ENCODE measurements around the gene HSD17B1. TPM values are rescaled to one million over a fixed set of nuclear protein-coding genes. Genes with fewer than 3 reads are reported as not detected.

Gene HSD17B1
- total and polyA plus RNA-seq, 2 of the 4 experiments (the other 2 are of a cell fraction), result 0.72 to 1.4 TPM

GRCh38 chr17:42521666-42522262 lies 31.0 kb upstream of the HSD17B1 start:
- peak overlapping the region; percentile 12 for H2AFZ ChIP-seq (replicated peaks; ENCODE audit: low read length, poor library complexity)
- H3K4ac ChIP-seq (ENCODE audit: low read depth, low read length), result peak overlapping the region; percentile 100
- intact Hi-C loops (cut with micrococcal nuclease) (loop anchor here (2.0 to 10.0 kb wide), 2 partner anchors 99 to 387 kb away; partner anchors contain the start of gene CAVIN1), in situ Hi-C loops (cut with MboI; ENCODE audit: low sequenced_read_pairs) (loop anchor here (5.0 to 10.0 kb wide), 2 partner anchors 199 to 297 kb away; no protein-coding TSS in a partner anchor), dilution Hi-C loops (cut with HindIII; ENCODE audit: low sequenced_read_pairs, unreplicated experiment) (no loop called here)
- H3K14ac ChIP-seq (replicated peaks; ENCODE audit: low read depth, low read length), result peak overlapping the region; percentile 99
- H3K9me1 ChIP-seq (ENCODE audit: insufficient read depth, low read length), result peaks cover 34% of the 10 kb centered on the region
- ChIA-PET CTCF (no interaction called here), POLR2A (ENCODE audit: unreplicated experiment) (no interaction called here)
- H2BK15ac ChIP-seq (ENCODE audit: low read depth, low read length), result peak overlapping the region; percentile 100
- peak overlapping the region; percentile 98 for H2BK20ac ChIP-seq (ENCODE audit: low read depth, low read length)
- peak overlapping the region; percentile 99 for H3K23ac ChIP-seq (ENCODE audit: low read depth, low read length)
- H3K4me1 ChIP-seq (ENCODE audit: control insufficient read depth, insufficient read depth, low read length), result peaks cover 54% of the 10 kb centered on the region
- peak overlapping the region; percentile 81 for H4K5ac ChIP-seq (ENCODE audit: low read depth, low read length)
- peak overlapping the region; percentile 99 for H2BK5ac ChIP-seq (ENCODE audit: low read depth, low read length, poor library complexity, severe bottlenecking)
- H3K4me2 ChIP-seq (ENCODE audit: low read depth, low read length), result no peak overlapping the region; the same call in 1 of the 2 replicates
- H4K20me1 ChIP-seq (ENCODE audit: insufficient read depth, low read length), result no peaks in the 10 kb centered on the region; the same call in 1 of the 2 replicates
- H3K79me1 ChIP-seq (ENCODE audit: low read depth in 1 of 2, low read length in 2 of 2), result peaks cover 9 to 51% of the 10 kb centered on the region in 2 experiments; a peak in 3 of 4 replicates
- no peak for DNase-seq
- H2AK5ac ChIP-seq (ENCODE audit: low read depth, low read length), result peak overlapping the region; percentile 100
- H2BK120ac ChIP-seq (ENCODE audit: low read depth, low read length), result peak overlapping the region; percentile 100
- no peak for ATAC-seq (ENCODE audit: low read depth)
- H3K4me3 ChIP-seq (ENCODE audit: insufficient read depth, low read depth, low read length), result no peak overlapping the region
- no peaks in the 10 kb centered on the region for H3K27me3 ChIP-seq (ENCODE audit: control insufficient read depth, insufficient read depth, low read length)
- peak overlapping the region; percentile 100 for H2AK9ac ChIP-seq (replicated peaks; ENCODE audit: low read depth, low read length, poor library complexity)
- peak overlapping the region; percentile 99 to 100 for H4K8ac ChIP-seq (ENCODE audit: low read depth in 2 of 2, low read length in 2 of 2)
- peak overlapping the region; percentile 99 for H3K27ac ChIP-seq (ENCODE audit: insufficient read depth, low read length)
- 55% methylated on average over 3 of the region's 11 CpGs; no CpG with 5 or more reads in 1 of the 2 experiments for WGBS, 2 experiments (ENCODE audit: extremely low coverage in 2 of 2, insufficient read length in 1 of 2)
- no peaks in the 10 kb centered on the region for H3K9me3 ChIP-seq (ENCODE audit: control insufficient read depth, insufficient read depth, low read length)
- no TSS peak for BruUV-seq (replicated peaks)
- H4K91ac ChIP-seq (ENCODE audit: insufficient read depth, low read depth, low read length), result peak overlapping the region; percentile 100
- peak overlapping the region; percentile 98 for H3K56ac ChIP-seq (ENCODE audit: extremely low read depth, insufficient read depth, low read length)
- no peak for TF ChIP-seq MXI1 (IDR thresholded peaks at IDR 0.05; ENCODE audit: borderline replicate concordance, low read depth, low read length)
- TF ChIP-seq MAFK (IDR thresholded peaks at IDR 0.05; ENCODE audit: low read depth, low read length), result no peak
- no peak for TF ChIP-seq USF2 (IDR thresholded peaks at IDR 0.05; ENCODE audit: low read depth, low read length)
- no peak for TF ChIP-seq RFX5 (IDR thresholded peaks at IDR 0.05; ENCODE audit: low read depth, low read length)
- no peak for TF ChIP-seq CEBPB (IDR thresholded peaks at IDR 0.05; ENCODE audit: low read depth, low read length)
- TF ChIP-seq ELK1 (IDR thresholded peaks at IDR 0.05; ENCODE audit: borderline replicate concordance, low read depth, low read length), result no peak
- TF ChIP-seq CHD1 (IDR thresholded peaks at IDR 0.05; ENCODE audit: low read depth, low read length), result no peak
- TF ChIP-seq RAD21 (IDR thresholded peaks at IDR 0.05; ENCODE audit: low read length), result no peak
- TF ChIP-seq POLR2A (IDR thresholded peaks at IDR 0.05; ENCODE audit: low read depth, low read length), result no peak
- no peak for TF ChIP-seq RCOR1 (IDR thresholded peaks at IDR 0.05; ENCODE audit: insufficient replicate concordance, low read length)
- TF ChIP-seq MAZ (IDR thresholded peaks at IDR 0.05; ENCODE audit: borderline replicate concordance, low read depth, low read length), result no peak
- no peak for TF ChIP-seq SMC3 (IDR thresholded peaks at IDR 0.05; ENCODE audit: low read depth, low read length)
- no peak for TF ChIP-seq NFE2L2 (IDR thresholded peaks at IDR 0.05; ENCODE audit: low read depth, low read length)
- H3K36me3 ChIP-seq (ENCODE audit: control insufficient read depth, insufficient read depth, low read length), result peaks cover 2% of the 10 kb centered on the region; the same call in 1 of the 2 replicates
- H3K18ac ChIP-seq (ENCODE audit: low read depth, low read length), result peak overlapping the region; percentile 97
- peak overlapping the region; percentile 83 for H3K9ac ChIP-seq (ENCODE audit: low read depth, low read length)

All from IMR-90 (cell line).